GM19240 (cell line): Measurements from ENCODE around the gene FBXL15.
A peak's percentile ranks its signal among the peaks of the same experiment; 100 is the strongest.

Experiments
- DNase-seq: peaks from one replicate; pipeline ENCODE4 v3.0.0; 2011; ENCODE audit warnings: low spot score; ENCODE audit not compliant: insufficient read length

The FBXL15 gene

DNA sequence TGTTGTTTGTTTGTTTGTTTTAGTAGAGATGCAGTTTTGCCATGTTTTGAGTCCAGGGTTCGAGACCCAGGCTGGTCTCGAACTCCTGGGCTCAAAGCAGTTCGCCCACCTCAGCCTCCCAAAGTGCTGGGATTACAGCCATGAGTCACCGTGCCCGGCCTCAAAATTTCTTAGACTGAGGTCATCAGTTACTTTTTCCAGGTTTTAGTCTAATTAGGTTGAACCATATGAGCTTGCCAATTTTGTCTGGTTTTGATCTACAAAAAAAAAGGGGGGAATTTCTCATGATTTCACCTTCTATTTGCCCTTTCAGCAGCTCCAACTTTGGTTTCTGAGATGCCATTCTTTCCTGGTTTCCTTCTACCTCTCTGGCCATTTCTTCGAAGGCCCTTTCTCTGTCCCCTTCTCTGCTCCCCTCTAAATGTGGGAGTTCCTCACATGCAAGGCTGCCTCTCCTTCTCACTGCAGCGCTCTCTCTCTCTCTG lies 6.2 kb downstream of the FBXL15 start:
- DNase-seq = no peak

DNA sequence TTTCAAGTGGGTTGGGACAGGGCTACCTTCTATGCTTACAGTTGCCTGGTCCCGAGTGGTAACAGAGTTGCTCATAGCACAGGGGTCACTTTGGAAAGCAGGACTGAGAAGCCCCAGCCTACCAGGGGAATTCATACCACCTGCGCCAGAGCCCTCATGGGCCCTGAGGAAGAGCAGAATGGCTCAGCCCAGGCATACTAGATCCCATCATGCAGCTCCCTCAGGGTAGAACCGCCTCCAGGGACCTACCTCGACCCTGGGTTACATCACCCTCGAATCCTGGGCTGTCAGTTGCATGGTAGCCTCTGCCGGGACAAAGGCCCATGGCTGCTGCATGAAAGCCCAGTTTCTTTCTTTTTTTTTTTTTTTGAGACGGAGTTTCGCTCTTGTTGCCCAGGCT lies 8.8 kb downstream of the FBXL15 start:
- no peak for DNase-seq

DNA sequence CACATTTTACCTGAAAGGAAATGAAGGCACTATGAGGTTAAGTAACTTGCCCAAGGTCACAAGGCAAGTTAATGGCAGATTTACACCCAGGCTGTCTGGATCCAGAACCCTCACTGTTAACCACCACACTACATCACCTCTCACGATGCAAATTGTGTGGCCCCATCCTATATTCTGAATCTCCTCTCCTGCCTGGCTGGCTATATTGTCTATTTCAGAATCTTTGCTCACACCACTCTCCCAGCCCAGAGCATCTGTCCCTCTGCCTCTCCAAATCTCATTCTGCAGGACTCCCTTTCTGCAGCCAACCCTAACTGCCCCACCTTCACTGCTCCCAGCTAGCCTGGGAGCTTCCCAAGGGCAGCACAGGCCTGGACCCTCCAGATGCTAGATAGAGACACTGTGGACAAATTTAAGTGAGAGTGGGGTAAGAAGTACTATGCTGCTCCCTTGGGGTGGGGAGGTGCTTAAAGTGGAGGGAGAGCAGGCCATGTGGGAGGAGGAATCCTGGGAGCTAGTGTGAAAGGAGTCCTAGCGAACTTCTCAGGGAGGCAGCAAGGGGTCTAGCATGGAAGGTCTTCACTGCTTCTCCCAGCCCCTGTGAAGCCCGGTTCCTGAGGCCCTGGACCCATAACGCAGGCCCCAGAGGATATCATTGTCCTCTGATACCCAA lies 11.0 kb downstream of the FBXL15 start:
- DNase-seq = no peak

DNA sequence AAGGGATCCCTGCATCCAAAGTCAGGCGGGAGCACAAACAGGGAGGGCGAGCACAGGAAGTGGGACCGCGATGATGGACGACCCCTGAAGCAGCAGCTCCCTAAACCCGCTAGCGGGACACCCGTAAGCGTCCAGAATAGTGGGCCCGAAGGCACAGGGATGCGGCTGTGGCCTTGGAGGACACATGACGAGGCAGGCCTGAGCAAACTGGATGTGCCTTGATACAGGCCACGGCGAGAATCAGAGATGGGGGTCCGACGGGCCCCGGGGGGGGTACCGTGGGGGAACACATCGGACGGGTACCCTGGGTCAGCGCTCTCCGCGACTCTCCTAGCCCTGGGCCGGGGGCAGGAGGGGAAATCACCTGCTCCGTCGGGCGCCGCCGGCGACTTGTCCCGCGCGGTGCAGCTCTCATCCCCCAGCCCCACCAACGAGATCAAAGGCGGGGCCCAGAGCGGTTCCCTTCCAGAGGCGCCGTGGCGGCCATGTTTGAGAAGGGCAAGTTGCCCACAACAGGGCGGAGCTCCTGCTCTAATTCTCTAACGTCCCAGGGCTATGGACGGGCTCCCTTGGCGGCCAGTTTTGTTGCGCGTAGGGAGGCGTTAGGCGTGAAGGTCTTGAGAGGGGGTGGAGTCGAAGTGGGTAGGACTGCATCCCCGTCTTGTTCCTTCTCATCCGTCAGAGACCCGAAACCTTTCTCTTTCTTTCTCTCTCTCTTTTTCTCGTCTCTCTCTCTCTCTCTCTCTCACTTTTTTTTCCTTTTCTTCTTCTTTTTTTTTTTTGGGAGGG lies 11.7 kb downstream of the FBXL15 start, which contains the start of gene CUEDC2:
Gene CUEDC2, minus strand, starts transcription at position 413 of the 789 bp plus-strand sequence. CDS start 7,386 bp downstream, outside the sequence.
- peak; percentile 89 for DNase-seq

DNA sequence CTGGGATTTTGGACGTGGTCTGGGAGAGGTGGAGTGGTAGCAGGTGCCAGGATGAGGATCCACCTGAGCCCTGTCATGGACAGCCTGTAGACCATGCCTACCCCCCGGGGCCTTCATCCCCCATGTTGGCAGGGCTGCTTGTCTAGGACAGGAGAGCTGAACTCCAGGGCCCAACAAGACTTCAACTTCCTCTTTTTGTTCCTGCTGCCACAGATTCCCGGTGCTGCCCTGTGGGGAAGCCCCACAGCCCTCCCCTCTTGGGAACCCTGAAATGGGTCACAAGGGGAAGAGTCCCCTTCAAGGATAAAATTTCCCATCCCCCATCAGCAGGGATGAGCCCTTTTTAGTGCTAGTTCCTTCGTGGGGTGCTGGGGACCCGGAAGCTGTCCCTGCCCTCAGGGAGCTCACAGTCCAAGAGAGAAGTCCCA lies 13.0 kb downstream of the FBXL15 start:
- DNase-seq = no peak

DNA sequence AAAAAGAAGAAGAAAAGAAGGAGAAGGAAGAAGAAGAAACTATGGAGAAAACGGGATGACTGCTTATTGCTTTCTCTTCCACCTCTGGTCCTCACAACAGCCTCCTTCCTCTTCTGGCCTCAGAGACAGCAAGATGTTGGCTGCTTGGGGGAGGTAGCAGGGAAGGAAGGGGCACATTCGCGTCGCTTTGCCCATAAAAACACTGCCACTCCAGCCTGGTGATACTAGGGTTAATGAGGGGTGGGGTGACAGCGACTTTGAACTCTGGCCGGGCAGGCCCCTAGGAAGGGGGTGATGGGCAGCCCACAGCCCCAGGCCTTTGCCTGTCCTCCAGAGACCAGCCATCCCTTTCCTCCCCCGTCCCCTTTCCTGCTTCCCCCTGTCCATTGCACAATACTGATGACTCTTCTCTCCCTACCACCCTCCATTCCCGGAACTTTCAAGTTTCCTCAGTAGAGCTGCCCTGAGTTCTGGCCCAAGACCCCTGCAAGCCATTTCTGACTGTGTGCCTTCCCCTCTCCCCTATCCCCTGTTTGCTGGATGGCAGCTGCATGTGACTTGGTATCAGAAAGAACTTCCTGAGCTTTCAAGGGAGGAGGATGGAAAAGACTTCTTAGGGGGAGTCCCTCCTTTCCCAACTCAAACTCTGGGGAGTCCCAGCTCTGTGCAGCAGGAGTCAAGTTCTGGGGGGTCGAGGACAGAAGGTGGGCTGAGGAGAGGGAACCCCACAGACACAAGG lies 13.9 kb downstream of the FBXL15 start:
- no peak for DNase-seq

DNA sequence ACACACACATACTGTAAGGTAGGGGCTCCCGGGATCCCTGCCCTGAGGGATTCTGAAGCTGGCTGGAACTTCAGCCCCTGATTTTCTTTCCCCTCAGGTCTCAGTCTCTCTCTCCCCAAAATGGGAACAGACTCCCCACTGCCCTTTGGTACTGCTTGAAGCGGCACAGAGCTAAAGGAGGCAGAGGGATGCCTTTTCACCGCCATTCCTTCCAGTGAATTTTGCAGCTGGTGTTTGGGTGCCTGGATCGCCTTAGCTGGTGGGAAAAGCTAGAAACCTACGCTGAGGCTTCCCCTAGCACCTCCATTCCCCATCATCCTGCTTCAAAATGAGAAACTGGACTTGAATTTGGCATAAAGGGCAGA lies 14.5 kb downstream of the FBXL15 start:
- DNase-seq = no peak

DNA sequence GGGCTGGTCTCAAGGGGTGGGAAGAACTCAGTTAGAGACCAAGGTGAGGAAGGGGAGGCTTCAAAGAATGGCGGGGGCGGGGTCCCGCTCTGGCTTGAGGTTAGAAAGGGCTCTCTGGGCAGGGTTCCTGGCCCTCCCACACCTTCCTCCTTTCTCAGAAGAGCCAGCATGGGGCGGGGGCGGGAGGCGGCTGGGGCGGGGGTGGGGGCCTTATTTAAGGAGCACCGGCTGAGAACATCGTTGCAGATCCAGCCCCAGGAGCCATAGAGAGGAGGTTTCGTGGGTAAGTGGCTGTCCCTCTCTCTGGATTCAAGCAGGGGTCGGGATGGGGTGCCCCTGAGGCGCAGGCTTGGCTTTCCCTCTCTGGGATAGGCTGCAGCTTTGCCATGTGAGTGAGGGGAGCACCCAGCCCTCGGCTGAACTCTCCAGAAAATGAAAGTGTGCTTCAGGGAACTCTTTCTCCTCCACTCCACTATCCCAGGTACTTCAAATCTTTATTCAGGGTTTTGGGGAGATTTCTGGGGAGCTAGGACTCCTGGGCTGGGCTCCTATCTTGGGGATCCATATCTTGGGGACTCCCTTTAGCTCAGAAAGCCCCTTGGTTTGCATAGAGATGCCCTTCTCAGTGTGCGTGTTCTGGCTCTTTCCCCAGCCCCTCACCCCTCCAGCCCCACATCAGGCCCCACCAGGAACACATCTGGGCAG lies 15.0 kb downstream of the FBXL15 start:
- no peak for DNase-seq

DNA sequence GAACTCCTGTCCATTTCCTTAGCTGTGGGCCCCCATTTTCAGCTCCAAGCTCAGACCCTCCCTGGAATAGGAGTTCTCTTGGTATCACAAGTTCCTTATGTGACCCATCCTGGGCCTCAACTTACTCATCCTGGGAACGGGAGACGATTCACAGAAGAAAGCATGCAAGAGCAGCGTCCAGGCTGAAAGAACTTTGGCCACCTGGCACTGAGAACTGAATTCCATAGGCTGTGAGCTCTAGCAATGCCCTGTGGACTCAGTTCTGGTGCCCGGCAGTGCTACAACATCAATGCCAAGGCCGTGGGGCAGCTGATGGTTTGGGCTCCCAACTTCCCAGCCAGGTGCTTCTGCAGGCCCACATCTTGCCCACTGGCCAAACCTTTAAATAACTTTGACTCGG lies 15.7 kb downstream of the FBXL15 start:
- DNase-seq = no peak

DNA sequence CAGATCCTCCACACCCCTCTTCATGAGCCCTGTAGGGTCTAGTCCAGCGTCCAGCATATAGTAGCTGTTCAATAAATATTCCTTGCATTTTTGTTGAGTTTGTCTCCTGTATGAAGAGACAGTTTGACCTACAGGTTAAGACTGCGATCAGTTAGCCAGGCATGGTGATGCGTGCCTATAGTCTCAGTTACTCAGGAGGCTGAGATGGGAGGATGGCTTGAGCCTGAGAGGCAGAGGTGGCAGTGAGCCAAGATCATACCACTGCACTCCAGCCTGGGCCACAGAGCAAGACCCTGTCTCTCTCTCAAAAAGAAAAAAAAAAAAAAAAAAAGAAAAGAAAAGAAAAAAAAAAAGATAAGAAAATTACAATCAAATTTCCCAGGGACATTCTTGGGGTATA lies 16.9 kb downstream of the FBXL15 start:
- DNase-seq = no peak

DNA sequence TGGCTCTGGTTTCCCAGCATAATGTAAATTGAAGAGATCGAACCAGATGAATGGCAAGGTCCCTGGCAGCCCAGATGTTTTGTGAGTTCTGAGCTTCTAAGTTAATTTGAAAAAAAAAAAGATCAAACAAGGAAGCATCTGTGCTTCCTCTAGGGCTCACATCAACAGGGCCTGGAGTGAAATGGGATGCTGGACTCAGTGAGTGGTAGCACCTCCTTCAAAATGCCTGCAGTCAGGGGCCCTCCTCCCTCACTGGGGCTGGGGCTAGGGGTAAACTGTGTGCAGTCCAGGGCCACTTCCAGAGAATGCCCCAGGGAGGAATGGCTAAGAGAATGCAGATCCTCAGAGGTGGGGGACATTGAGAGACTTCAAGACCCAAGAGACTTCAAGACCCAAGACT lies 17.7 kb downstream of the FBXL15 start:
- DNase-seq = no peak

DNA sequence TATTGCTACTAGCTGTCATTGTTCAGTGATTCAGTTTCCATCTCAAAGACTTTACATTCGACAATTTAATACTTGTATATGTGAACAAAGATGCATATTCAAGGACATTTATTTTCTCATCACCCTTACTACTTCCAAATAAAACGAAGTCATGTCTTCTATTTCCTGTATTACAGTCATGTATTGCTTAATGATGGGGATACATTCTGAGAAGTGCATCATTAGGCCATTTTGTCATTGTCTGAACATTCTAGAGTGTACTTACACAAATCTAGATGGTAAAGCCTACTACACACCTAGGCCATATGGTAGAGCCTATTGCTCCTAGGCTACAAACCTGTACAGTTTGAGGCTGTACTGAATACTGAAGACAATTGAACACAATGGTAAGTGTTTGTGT lies 24.2 kb downstream of the FBXL15 start:
- no peak for DNase-seq

DNA sequence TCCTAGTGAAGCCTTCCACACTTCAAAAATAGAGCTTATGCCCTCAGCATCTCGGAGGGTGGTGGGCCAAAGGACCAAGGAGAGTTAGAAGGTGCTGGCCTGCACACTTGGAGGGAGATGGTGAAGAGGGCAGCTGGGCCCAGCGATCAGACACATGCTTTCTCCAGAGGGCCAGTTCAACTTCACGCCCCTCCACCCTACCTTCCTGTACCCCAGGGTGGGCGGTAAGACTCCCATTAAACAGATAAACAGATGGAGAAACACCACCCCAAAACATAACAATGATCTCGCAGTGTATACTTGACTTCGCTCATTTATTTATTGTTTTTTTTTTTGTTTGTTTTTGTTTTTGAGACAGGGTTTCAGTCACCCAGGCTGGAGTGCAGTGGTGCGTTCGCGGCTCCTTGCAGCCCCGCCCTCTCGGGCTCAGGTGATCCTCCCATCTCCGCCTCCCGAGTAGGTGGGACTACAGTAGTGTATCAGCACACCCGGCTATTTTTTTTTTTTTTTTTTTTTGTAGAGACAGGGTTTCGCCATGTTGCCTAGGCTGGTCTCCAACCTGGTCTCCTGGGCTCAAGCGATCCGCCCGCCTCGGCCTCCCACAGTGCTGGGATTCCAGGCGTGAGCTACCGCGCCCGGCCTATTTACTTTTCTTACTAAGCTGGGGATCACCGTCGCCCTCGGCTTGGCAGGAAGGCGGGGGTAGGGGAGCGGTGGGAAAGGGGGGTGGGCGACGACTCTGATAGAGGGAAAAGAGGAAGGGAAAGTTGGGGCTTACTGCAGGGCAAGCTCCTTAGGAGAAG lies 28.9 kb downstream of the FBXL15 start:
- DNase-seq = no peak

DNA sequence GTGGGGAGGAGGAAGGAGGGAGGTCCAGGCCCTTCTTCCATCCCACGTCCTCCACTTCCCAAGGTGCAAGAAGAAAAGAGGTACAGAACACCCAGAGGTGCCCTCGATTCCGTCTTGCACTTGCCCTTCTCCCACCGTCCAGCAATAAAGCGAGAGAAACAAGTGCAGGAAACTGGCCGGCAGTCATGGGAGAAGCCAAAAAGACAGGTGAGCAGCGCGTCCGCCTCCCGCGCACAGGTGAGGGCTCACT lies 29.4 kb downstream of the FBXL15 start:
- DNase-seq = no peak

DNA sequence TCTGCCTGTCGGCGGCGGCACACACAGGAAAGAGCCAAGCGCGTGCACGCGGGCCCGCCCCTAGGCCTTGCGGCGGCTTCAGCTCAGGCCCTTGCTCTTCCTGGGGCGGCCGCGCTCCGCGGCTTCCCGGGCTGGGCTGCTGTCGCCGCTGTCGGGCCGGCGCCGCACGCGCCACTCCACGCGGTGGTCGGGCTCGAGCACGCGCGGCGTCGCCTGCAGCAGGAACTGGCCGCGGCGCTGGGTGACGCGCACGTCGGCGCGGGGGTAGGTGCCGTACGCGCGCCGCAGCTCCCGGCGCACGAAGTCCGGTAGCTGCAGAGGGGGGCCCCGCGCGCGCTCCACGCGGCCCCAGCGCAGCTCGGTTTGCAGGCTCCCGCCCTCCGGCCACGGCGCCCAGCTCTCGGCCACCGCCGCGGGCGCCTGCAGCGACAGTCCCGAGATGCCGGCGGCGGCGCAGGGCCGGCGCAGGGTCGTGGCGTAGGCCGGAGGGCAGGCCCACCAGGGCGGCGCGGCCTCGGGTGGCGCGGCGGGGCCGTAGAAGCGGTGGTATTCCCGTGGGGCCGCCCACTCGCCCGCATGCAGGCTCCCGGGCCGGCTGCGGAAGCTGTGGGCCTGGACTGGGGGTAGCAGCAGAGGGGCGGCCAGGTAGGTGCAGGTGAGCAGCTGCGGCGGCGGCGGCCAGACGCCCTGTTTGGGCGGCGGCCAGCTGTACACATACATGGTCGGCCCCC lies 29.9 kb downstream of the FBXL15 start:
- peak; percentile 78 for DNase-seq

DNA sequence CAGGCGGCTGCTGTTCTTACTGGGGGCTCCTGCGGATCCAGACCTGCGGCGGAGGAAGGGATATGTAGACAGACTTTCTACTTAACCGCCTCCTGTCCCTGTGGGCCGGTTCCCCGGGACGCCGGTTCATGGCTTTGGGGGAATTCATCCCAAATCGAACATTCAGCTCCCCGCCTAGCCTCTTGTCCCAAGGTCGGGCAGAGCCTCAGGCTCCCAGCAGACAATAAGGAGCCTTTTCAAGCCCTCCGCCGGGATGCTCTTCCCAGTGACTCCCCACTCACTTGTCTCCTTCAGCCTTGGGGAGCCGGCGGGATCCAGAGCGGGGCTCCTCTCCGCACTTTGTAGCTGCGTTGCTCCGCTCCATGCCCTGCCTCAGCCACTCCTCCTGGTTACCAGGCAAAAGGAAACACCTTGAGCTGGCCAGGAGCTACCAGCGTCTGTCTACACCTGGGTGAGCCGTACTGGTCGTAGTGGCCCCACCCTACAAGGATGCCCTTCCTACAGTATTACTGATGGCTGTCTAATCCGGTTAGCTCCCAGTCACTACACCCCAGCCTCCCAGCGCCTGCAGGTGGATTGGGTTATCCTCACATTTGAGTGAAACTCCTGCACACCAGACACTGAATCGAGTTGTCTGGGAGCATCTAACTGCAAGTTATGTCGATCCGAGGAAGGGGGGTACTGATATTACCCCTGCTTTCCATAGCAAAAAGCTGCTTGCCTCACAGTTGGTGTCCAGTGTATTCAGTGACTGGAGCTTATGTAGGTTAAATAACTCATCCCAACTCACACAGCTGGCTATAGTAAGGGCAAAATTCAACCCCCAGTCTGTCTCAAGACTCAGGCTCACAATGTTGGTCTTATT lies 30.7 kb downstream of the FBXL15 start, which contains the start of gene C10orf95:
Gene C10orf95, minus strand, starts transcription at position 439 of the 865 bp plus-strand sequence. CDS start 450 bp downstream, outside the sequence.
- DNase-seq = no peak

DNA sequence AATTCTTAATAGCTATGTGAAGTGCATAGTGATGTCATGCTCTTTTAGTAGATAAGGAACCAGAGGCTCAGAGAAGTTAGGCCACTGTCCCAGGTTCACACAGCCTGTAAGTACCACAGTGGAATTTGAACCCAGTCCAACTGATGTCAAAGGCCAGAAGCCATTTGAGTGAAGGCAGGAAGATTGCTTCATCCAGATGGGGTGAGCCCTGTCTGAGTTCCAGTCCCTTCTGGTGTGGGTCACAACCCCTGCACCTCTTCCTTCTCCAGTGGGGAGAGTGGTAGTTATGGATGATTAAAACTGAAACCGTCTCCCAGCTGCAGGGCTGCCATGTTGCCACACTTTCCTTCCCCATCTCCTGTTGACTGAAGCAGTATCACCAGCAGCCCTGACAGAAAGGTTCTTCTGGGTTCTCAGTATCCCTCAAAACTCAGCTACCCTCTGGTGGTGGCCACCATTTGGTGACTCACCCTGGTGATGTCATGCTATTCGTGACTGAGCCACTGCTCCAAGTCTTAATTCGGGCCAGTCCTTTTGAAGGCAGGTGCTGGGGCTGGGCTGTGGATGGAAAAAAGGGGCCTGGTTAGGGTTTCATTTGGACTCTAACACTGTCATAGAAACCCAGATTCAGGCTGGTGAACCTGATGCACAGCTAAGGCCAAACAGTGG lies 32.2 kb downstream of the FBXL15 start:
- DNase-seq = no peak

DNA sequence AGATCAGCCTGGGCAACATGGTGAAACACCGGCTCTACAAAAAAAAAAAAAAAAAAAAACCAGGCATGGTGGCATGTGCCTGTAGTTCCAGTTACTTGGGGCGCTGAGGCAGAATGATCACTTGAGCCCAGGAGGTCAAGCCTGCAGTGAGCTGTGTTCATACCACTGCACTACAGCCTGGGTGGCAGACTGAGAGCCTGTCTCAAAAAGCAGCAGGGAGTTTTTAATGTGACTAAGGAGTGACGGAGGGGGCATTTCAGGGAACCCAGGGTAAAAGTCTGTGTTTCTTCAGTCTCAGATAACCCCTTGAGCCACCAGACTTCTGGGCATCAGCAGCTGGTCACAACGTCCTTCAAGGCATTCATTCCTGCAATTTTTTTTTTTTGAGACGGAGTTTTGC lies 32.9 kb downstream of the FBXL15 start:
- no peak for DNase-seq
